ENCODE measurements around the gene TES. TPM values are rescaled to one million over a fixed set of nuclear protein-coding genes. Genes with fewer than 3 reads are reported as not detected.

Gene TES
- total RNA-seq, 1 experiment from 2014 or later: 120 TPM

- CTCF ChIA-PET: interaction anchor here (0.6 to 0.7 kb wide), 2 partner anchors 66 to 259 kb away, joined by 3 read pairs; no protein-coding TSS in a partner anchor
Observed at GRCh38 chr7:116176226-116176625, 34.1 kb upstream of the TES start.

GRCh38 chr7:116177009-116177408 is 33.3 kb upstream of the TES start:
- Histone ChIP-seq H4K20me1 (ENCODE audit: low read length) (no peaks in the 10 kb centered on the region), H3K9me2 (replicated peaks; ENCODE audit: low read length) (no peaks in the 10 kb centered on the region), H3K4me1 (ENCODE audit: insufficient read depth, low read length) (peaks cover 16% of the 10 kb centered on the region), H3K79me2 (ENCODE audit: low read length) (no peaks in the 10 kb centered on the region), H3F3A (ENCODE audit: low read length, unreplicated experiment) (no peaks in the 10 kb centered on the region), H3K4me2 (ENCODE audit: low read length) (no peak overlapping the region), H2AFZ (ENCODE audit: low read length) (no peak overlapping the region), H3K27me3 (ENCODE audit: low read length) (no peaks in the 10 kb centered on the region), H3K27ac (ENCODE audit: low read length) (no peak overlapping the region), H3K36me3 (ENCODE audit: low read depth, low read length) (no peaks in the 10 kb centered on the region), H3K4me3 (ENCODE audit: low read length) (no peak overlapping the region), H3K9me3 (ENCODE audit: low read length) (no peaks in the 10 kb centered on the region), H3K9ac (ENCODE audit: low read length) (no peak overlapping the region)
- ATAC-seq: no peak
- no TSS peak for BruUV-seq (replicated peaks)
- intact Hi-C loops (cut with micrococcal nuclease): loop anchor here (10.0 kb wide), 1 partner anchor 948 kb away; no protein-coding TSS in a partner anchor
- CTCF ChIA-PET: no interaction called here
- POLR2A ChIA-PET (ENCODE audit: unreplicated experiment): interaction anchor here (0.6 kb wide), 2 partner anchors 20 to 322 kb away, joined by 3 read pairs; no protein-coding TSS in a partner anchor
- TF ChIP-seq CTCF (conservative IDR thresholded peaks at IDR 0.05; ENCODE audit: low read depth, low read length) (no peak), EZH2phosphoT487 (IDR thresholded peaks at IDR 0.05; ENCODE audit: borderline replicate concordance, low read length) (no peak)
- peak; percentile 51 for DNase-seq

More at GRCh38 chr7:116176226-116176625, 34.1 kb upstream of the TES start:
- H3K4me1 ChIP-seq (ENCODE audit: insufficient read depth, low read length): peaks cover 23% of the 10 kb centered on the region
- no peaks in the 10 kb centered on the region for H3K9me3 ChIP-seq (ENCODE audit: low read length)
- intact Hi-C loops (cut with micrococcal nuclease): loop anchor here (10.0 kb wide), 1 partner anchor 949 kb away; no protein-coding TSS in a partner anchor
- no peaks in the 10 kb centered on the region for H3K79me2 ChIP-seq (ENCODE audit: low read length)
- no peak for DNase-seq
- no peaks in the 10 kb centered on the region for H3K9me2 ChIP-seq (replicated peaks; ENCODE audit: low read length)
- no peak overlapping the region for H3K4me3 ChIP-seq (ENCODE audit: low read length)
- ATAC-seq: peak; percentile 8; the same call in 1 of the 2 replicates
- H3K4me2 ChIP-seq (ENCODE audit: low read length): no peak overlapping the region
- no peak for TF ChIP-seq EZH2phosphoT487 (IDR thresholded peaks at IDR 0.05; ENCODE audit: borderline replicate concordance, low read length)
- no peak for TF ChIP-seq CTCF (conservative IDR thresholded peaks at IDR 0.05; ENCODE audit: low read depth, low read length)
- no peak for TF ChIP-seq EZH2 (IDR thresholded peaks at IDR 0.05; ENCODE audit: low read length, unreplicated experiment)
- no peak overlapping the region for H3K9ac ChIP-seq (ENCODE audit: low read length)
- H2AFZ ChIP-seq (ENCODE audit: low read length): no peak overlapping the region
- H4K20me1 ChIP-seq (ENCODE audit: low read length): no peaks in the 10 kb centered on the region
- H3K36me3 ChIP-seq (ENCODE audit: low read depth, low read length): no peaks in the 10 kb centered on the region
- no peak overlapping the region for H3K27ac ChIP-seq (ENCODE audit: low read length)
- no peaks in the 10 kb centered on the region for H3K27me3 ChIP-seq (ENCODE audit: low read length)
- POLR2A ChIA-PET (ENCODE audit: unreplicated experiment): interaction anchor here (0.6 kb wide), 3 partner anchors 42 to 323 kb away, joined by 3 read pairs; no protein-coding TSS in a partner anchor
- H3F3A ChIP-seq (ENCODE audit: low read length, unreplicated experiment): no peaks in the 10 kb centered on the region
- no TSS peak for BruUV-seq (replicated peaks)

GRCh38 chr7:116180302-116180701 is 30.0 kb upstream of the TES start:
- no peak for TF ChIP-seq EZH2phosphoT487 (IDR thresholded peaks at IDR 0.05; ENCODE audit: borderline replicate concordance, low read length)
- peak; percentile 86 for TF ChIP-seq CTCF (conservative IDR thresholded peaks at IDR 0.05; ENCODE audit: low read depth, low read length)
- no peak for TF ChIP-seq EZH2 (IDR thresholded peaks at IDR 0.05; ENCODE audit: low read length, unreplicated experiment)
- DNase-seq (peak; percentile 73), ATAC-seq (peak; percentile 76)
- Histone ChIP-seq H4K20me1 (ENCODE audit: low read length) (no peaks in the 10 kb centered on the region), H3K4me3 (ENCODE audit: low read length) (no peak overlapping the region), H3K9me3 (ENCODE audit: low read length) (no peaks in the 10 kb centered on the region), H3K36me3 (ENCODE audit: low read depth, low read length) (no peaks in the 10 kb centered on the region; the same call in 1 of the 2 replicates), H3K27me3 (ENCODE audit: low read length) (no peaks in the 10 kb centered on the region), H3F3A (ENCODE audit: low read length, unreplicated experiment) (no peaks in the 10 kb centered on the region), H3K4me1 (ENCODE audit: insufficient read depth, low read length) (peaks cover 7% of the 10 kb centered on the region; the same call in 1 of the 2 replicates), H2AFZ (ENCODE audit: low read length) (no peak overlapping the region), H3K9me2 (replicated peaks; ENCODE audit: low read length) (no peaks in the 10 kb centered on the region), H3K27ac (ENCODE audit: low read length) (no peak overlapping the region), H3K9ac (ENCODE audit: low read length) (no peak overlapping the region), H3K79me2 (ENCODE audit: low read length) (no peaks in the 10 kb centered on the region), H3K4me2 (ENCODE audit: low read length) (no peak overlapping the region)
- BruUV-seq (replicated peaks): no TSS peak
- ChIA-PET POLR2A (ENCODE audit: unreplicated experiment) (interaction anchor here (1.1 kb wide), 1 partner anchor 31 kb away, joined by 9 read pairs; the partner anchor contains the start of gene TES), CTCF (interaction anchor here (0.6 to 1.2 kb wide), 13 partner anchors 15 to 630 kb away, joined by 3 to 16 read pairs (median 5); partner anchors contain the start of gene TES)
- intact Hi-C loops (cut with micrococcal nuclease): loop anchor here (1.0 kb wide), 3 partner anchors 31 to 56 kb away; no protein-coding TSS in a partner anchor
